ENCODE results near the gene OPTN.

- no peak for TF ChIP-seq POLR2A (IDR thresholded peaks at IDR 0.05)
- TF ChIP-seq CTCF (IDR thresholded peaks at IDR 0.05) = no peak
Measured at GRCh38 chr10:13173616-13174015, 73.7 kb downstream of the OPTN start.
